Measurements from ENCODE around the gene FXR1.
A peak's percentile ranks its signal among the peaks of the same experiment; 100 is the strongest.

Gene FXR1

GRCh38 chr3:180947761-180948390 lies 35.4 kb downstream of the FXR1 start:
- Histone ChIP-seq H3K27ac (no peak overlapping the region), H3K36me3 (peaks cover 68% of the 10 kb centered on the region), H3K4me3 (ENCODE audit: low read depth, low read length) (no peak overlapping the region), H3K9me3 (ENCODE audit: severe bottlenecking) (no peaks in the 10 kb centered on the region), H3K27me3 (ENCODE audit: insufficient read depth, low read depth, severe bottlenecking) (no peaks in the 10 kb centered on the region)
- TF ChIP-seq, protein P1, sequence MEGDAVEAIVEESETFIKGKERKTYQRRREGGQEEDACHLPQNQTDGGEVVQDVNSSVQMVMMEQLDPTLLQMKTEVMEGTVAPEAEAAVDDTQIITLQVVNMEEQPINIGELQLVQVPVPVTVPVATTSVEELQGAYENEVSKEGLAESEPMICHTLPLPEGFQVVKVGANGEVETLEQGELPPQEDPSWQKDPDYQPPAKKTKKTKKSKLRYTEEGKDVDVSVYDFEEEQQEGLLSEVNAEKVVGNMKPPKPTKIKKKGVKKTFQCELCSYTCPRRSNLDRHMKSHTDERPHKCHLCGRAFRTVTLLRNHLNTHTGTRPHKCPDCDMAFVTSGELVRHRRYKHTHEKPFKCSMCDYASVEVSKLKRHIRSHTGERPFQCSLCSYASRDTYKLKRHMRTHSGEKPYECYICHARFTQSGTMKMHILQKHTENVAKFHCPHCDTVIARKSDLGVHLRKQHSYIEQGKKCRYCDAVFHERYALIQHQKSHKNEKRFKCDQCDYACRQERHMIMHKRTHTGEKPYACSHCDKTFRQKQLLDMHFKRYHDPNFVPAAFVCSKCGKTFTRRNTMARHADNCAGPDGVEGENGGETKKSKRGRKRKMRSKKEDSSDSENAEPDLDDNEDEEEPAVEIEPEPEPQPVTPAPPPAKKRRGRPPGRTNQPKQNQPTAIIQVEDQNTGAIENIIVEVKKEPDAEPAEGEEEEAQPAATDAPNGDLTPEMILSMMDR (IDR thresholded peaks at IDR 0.05; ENCODE audit: low read depth, low read length), result no peak
- DNase-seq, result peak; percentile 19

DNA sequence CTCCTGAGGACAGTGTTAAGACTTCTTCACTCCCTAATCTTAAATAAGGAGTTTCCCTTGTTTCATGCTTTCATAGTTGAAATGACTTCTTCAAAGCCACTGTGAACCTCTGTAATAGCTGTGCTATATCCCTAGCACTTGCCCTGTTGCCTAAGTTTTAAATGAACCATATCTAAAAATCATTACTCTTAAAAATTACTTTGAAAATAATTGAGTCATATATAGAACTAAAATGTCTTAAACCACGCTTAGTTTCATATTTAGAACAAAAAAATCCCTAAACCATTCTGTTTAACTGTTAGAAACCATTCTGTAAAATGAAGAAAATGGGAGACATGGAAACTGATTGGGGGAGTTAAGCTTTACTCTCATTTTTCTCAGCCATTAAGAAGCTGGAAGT lies 47.2 kb downstream of the FXR1 start:
- H3K4me3 ChIP-seq (ENCODE audit: low read depth, low read length), result no peak overlapping the region
- H3K27ac ChIP-seq, result no peak overlapping the region
- H3K27me3 ChIP-seq (ENCODE audit: insufficient read depth, low read depth, severe bottlenecking), result no peaks in the 10 kb centered on the region
- H3K9me3 ChIP-seq (ENCODE audit: severe bottlenecking), result no peaks in the 10 kb centered on the region
- no peak for DNase-seq
- peaks cover 72% of the 10 kb centered on the region for H3K36me3 ChIP-seq
- TF ChIP-seq, protein P1 (IDR thresholded peaks at IDR 0.05; ENCODE audit: low read depth, low read length), result no peak

DNA sequence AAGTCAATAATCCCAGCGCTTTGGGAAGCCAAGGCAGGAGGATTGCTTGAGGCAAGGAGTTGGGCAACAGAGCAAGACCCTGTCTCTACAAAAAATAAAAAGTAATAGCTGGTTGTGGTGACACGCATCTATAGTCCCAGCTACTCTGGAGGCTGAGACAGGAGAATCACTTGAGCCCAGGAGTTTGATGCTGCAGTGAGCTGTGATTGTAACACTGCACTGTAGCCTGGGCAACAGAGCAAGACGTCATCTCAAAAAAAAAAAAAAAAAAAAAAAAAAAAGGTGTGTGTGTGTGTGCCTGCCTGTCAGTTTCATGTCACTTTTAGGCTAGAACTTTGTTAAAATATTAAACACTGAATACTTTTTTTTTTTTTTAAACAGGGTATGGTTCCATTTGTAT lies 48.6 kb downstream of the FXR1 start:
- Histone ChIP-seq H3K27me3 (ENCODE audit: insufficient read depth, low read depth, severe bottlenecking) (no peaks in the 10 kb centered on the region), H3K9me3 (ENCODE audit: severe bottlenecking) (no peaks in the 10 kb centered on the region), H3K27ac (no peak overlapping the region), H3K4me3 (ENCODE audit: low read depth, low read length) (no peak overlapping the region), H3K36me3 (peaks cover 67% of the 10 kb centered on the region)
- no peak for DNase-seq
- TF ChIP-seq, protein P1 (IDR thresholded peaks at IDR 0.05; ENCODE audit: low read depth, low read length), result no peak

- no peak overlapping the region for H3K4me3 ChIP-seq (ENCODE audit: low read depth, low read length)
- TF ChIP-seq, protein P1 (IDR thresholded peaks at IDR 0.05; ENCODE audit: low read depth, low read length), result no peak
- H3K27ac ChIP-seq, result no peak overlapping the region
- no peaks in the 10 kb centered on the region for H3K9me3 ChIP-seq (ENCODE audit: severe bottlenecking)
- peaks cover 67% of the 10 kb centered on the region for H3K36me3 ChIP-seq
- no peaks in the 10 kb centered on the region for H3K27me3 ChIP-seq (ENCODE audit: insufficient read depth, low read depth, severe bottlenecking)
- no peak for DNase-seq
These were observed 49.1 kb downstream of the FXR1 start for GRCh38 chr3:180961552-180961951.

DNA sequence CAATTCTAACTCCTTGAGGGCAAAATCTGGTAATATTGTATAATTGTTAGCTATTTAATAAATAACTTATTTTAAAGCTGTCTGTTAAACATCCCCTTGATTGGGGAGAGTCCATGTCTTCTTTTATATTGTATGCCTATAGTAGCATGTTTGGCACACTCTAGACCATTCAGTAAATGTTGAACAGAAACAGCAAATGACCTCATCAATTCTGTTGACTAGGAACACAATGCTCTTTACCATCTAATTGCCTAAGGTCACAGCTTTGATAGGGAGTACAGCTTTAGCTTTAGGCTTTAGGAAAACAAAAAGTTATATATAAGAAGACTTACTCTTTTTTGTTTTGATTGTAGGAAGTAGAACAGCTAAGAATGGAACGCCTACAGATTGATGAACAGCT lies 50.1 kb downstream of the FXR1 start:
- Histone ChIP-seq H3K27ac (no peak overlapping the region), H3K9me3 (ENCODE audit: severe bottlenecking) (no peaks in the 10 kb centered on the region), H3K36me3 (peaks cover 67% of the 10 kb centered on the region), H3K4me3 (ENCODE audit: low read depth, low read length) (no peak overlapping the region), H3K27me3 (ENCODE audit: insufficient read depth, low read depth, severe bottlenecking) (no peaks in the 10 kb centered on the region)
- TF ChIP-seq, protein P1 (IDR thresholded peaks at IDR 0.05; ENCODE audit: low read depth, low read length), result no peak
- no peak for DNase-seq

- Histone ChIP-seq H3K27me3 (ENCODE audit: insufficient read depth, low read depth, severe bottlenecking) (no peaks in the 10 kb centered on the region), H3K36me3 (peaks cover 81% of the 10 kb centered on the region), H3K9me3 (ENCODE audit: severe bottlenecking) (no peaks in the 10 kb centered on the region), H3K27ac (no peak overlapping the region), H3K4me3 (ENCODE audit: low read depth, low read length) (no peak overlapping the region)
- TF ChIP-seq, protein P1 (IDR thresholded peaks at IDR 0.05; ENCODE audit: low read depth, low read length), result no peak
- DNase-seq, result no peak
These were observed 58.5 kb downstream of the FXR1 start for GRCh38 chr3:180970931-180971330.

Measured in WERI-Rb-1 (cell line).